Cardiac muscle cell (in vitro differentiated cells and primary cell): ENCODE measurements around the gene HRC. TPM values are rescaled to one million over a fixed set of nuclear protein-coding genes. Genes with fewer than 3 reads are reported as not detected.
"Not testable (repeated sequence)": the region's sequence is repeated elsewhere in the genome, so short reads cannot be mapped to it uniquely, and the experiment has no call there.

Experiments
- DNase-seq, 2 donors: peaks; one replicate each; pipeline versions ENCODE4 v3.0.0 to v3.0.0-alpha.2; 2010 to 2017; ENCODE audit warnings: low read depth in 1 of 2, low spot score in 1 of 2
- H3K27ac ChIP-seq: fragments of 200-600 bp; sonication (generic); 2 replicates; pipeline ENCODE4 v1.5.1; 2016
- H3K27me3 ChIP-seq: fragments of 200-600 bp; sonication (generic); 2 replicates; pipeline ENCODE4 v1.6.0; 2016; ENCODE audit warnings: control low read depth
- H3K36me3 ChIP-seq: fragments of 200-600 bp; sonication (generic); 2 replicates; pipeline ENCODE4 v1.5.1; 2016; ENCODE audit warnings: control low read depth
- H3K4me1 ChIP-seq: fragments of 200-600 bp; sonication (generic); 2 replicates; pipeline ENCODE4 v1.8.1; 2017; ENCODE audit warnings: low read depth, mild to moderate bottlenecking, mixed run types
- H3K4me3 ChIP-seq: fragments of 200-600 bp; sonication (generic); 2 replicates; pipeline ENCODE4 v1.5.1; 2016; ENCODE audit warnings: mild to moderate bottlenecking
- H3K9me3 ChIP-seq: fragments of 200-600 bp; sonication (generic); 2 replicates; pipeline ENCODE4 v1.5.1; 2017; ENCODE audit warnings: low read depth, mild to moderate bottlenecking, control low read depth
- CTCF ChIP-seq: IDR thresholded peaks from 2 replicates; pipeline ENCODE4 v1.5.1; 2012; ENCODE audit warnings: low read depth, mild to moderate bottlenecking, low read length
- polyA plus RNA-seq: library from polyadenylated mRNA; unstranded; fragments of >200 nt; fragmentation: Nextera tagmentation; extraction: Ambion mirVana; gene quantifications from 2 replicates; pipeline ENCODE4 v1.2.1, GENCODE V29; 2016
- total RNA-seq: library from RNA; depleted of rRNA; stranded (reverse); fragments of >200 nt; gene quantifications from 2 replicates; pipeline ENCODE4 v1.2.3, GENCODE V29; 2016

The HRC gene
- total and polyA plus RNA-seq, 2 experiments from 2014 or later: 184 to 389 TPM

- Histone ChIP-seq H3K4me1 (peaks cover 6% of the 10 kb centered on the region), H3K9me3 (no peaks in the 10 kb centered on the region), H3K27ac (no peak overlapping the region), H3K4me3 (no peak overlapping the region), H3K36me3 (no peaks in the 10 kb centered on the region), H3K27me3 (no peaks in the 10 kb centered on the region)
- no peak for DNase-seq
- no peak for TF ChIP-seq CTCF
Observed at GRCh38 chr19:49126575-49126974, 28.6 kb downstream of the HRC start.

GRCh38 chr19:49125025-49125731 lies 30.0 kb downstream of the HRC start:
- no peaks in the 10 kb centered on the region for H3K9me3 ChIP-seq
- H3K27ac ChIP-seq: no peak overlapping the region
- TF ChIP-seq CTCF: no peak
- H3K4me3 ChIP-seq: no peak overlapping the region
- peaks cover 13% of the 10 kb centered on the region for H3K27me3 ChIP-seq
- no peak for DNase-seq
- H3K4me1 ChIP-seq: peaks cover 6% of the 10 kb centered on the region
- H3K36me3 ChIP-seq: no peaks in the 10 kb centered on the region

- not testable (repeated sequence) for H3K4me1 ChIP-seq, H3K4me3 ChIP-seq, H3K9me3 ChIP-seq, DNase-seq, H3K36me3 ChIP-seq, H3K27ac ChIP-seq
- peaks cover 15% of the 10 kb centered on the region for H3K27me3 ChIP-seq
Observed at GRCh38 chr19:49123285-49123684, 31.9 kb downstream of the HRC start.

- peak in 1 of 2 donors; percentile 33 for DNase-seq
- not testable (repeated sequence) for H3K4me1 ChIP-seq, H3K36me3 ChIP-seq, H3K27ac ChIP-seq, H3K4me3 ChIP-seq, H3K9me3 ChIP-seq
- peaks cover 15% of the 10 kb centered on the region for H3K27me3 ChIP-seq
Observed at GRCh38 chr19:49121841-49122240, 33.4 kb downstream of the HRC start.

- Histone ChIP-seq H3K4me1 (peaks cover 7% of the 10 kb centered on the region), H3K36me3 (no peaks in the 10 kb centered on the region), H3K9me3 (no peaks in the 10 kb centered on the region), H3K27ac (no peak overlapping the region), H3K4me3 (no peak overlapping the region), H3K27me3 (peaks cover 15% of the 10 kb centered on the region)
- no peak for TF ChIP-seq CTCF
- no peak for DNase-seq
Observed at GRCh38 chr19:49120868-49121267, 34.3 kb downstream of the HRC start.

GRCh38 chr19:49120325-49120683 lies 34.9 kb downstream of the HRC start:
- no peak for TF ChIP-seq CTCF
- peaks cover 9% of the 10 kb centered on the region for H3K4me1 ChIP-seq
- H3K9me3 ChIP-seq: no peaks in the 10 kb centered on the region
- no peak for DNase-seq
- H3K4me3 ChIP-seq: no peak overlapping the region
- no peaks in the 10 kb centered on the region for H3K36me3 ChIP-seq
- no peak overlapping the region for H3K27ac ChIP-seq
- peaks cover 15% of the 10 kb centered on the region for H3K27me3 ChIP-seq
